GM12878 (cell line): ENCODE data around the gene PDXDC1.
"Not testable (repeated sequence)": the region's sequence is repeated elsewhere in the genome, so short reads cannot be mapped to it uniquely, and the experiment has no call there.

Source experiments
- ASH2L ChIP-seq: fragments of 300-600, 200-600 bp; sonication (generic); IDR thresholded peaks from 2 replicates; pipeline ENCODE4 v1.6.1; 2017; ENCODE audit warnings: low read depth, mild to moderate bottlenecking, borderline replicate concordance
- BRCA1 ChIP-seq: IDR thresholded peaks from 2 replicates; pipeline ENCODE4 v1.6.1; 2011; ENCODE audit warnings: low read depth, low read length, improper control_type of control experiment
- EED ChIP-seq: sonication (generic); IDR thresholded peaks from 2 replicates; pipeline ENCODE4 v1.6.1; 2016; ENCODE audit warnings: antibody characterized with exemption, low read depth
- KAT2A ChIP-seq: conservative IDR thresholded peaks from 2 replicates; pipeline ENCODE4 v1.6.1; 2011; ENCODE audit warnings: low read depth, low read length; ENCODE audit not compliant: control insufficient read depth
- PAX5 ChIP-seq: IDR thresholded peaks from 2 replicates; pipeline ENCODE4 v1.6.1; 2011; ENCODE audit warnings: low read depth, low read length, borderline replicate concordance
- ZBTB33 ChIP-seq: fragments of 450-650 bp; IDR thresholded peaks from 2 replicates; pipeline ENCODE4 v1.6.1; 2017; ENCODE audit warnings: mild to moderate bottlenecking
- TF ChIP-seq, protein P1 (sequence below), 3 experiments: IDR thresholded peaks in 2 of 3; conservative IDR thresholded peaks in 1 of 3; 2 replicates each; pipeline ENCODE4 v1.5.1; 2011; ENCODE audit warnings: low read depth in 3 of 3, low read length in 3 of 3, mild to moderate bottlenecking in 3 of 3, control low read depth in 2 of 3, moderate library complexity in 2 of 3, inconsistent platforms in 1 of 3, mixed read lengths in 1 of 3; ENCODE audit not compliant: control insufficient read depth in 2 of 3, insufficient read depth in 1 of 3; ENCODE audit errors: extremely low read depth in 1 of 3

DNA sequence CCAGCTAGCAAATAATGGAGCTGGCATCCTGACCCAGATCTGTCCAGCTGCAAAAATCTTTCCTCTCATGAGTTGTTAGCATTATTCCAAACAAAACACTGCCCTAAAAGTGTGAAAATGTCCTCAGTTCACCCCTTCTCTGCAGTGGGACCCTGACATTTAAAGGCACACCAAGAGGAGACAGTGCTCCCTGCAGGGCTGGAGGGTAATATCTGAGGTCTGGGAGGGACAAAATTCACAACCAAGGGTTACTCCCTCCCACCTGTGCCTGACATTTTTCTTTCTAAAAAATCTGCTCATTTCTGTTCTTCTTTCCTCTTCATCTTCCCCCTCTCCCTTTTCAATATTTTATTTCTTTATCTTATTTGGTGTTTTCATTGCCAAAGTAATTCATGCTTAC lies 191.4 kb downstream of the PDXDC1 start:
- TF ChIP-seq, protein P1, sequence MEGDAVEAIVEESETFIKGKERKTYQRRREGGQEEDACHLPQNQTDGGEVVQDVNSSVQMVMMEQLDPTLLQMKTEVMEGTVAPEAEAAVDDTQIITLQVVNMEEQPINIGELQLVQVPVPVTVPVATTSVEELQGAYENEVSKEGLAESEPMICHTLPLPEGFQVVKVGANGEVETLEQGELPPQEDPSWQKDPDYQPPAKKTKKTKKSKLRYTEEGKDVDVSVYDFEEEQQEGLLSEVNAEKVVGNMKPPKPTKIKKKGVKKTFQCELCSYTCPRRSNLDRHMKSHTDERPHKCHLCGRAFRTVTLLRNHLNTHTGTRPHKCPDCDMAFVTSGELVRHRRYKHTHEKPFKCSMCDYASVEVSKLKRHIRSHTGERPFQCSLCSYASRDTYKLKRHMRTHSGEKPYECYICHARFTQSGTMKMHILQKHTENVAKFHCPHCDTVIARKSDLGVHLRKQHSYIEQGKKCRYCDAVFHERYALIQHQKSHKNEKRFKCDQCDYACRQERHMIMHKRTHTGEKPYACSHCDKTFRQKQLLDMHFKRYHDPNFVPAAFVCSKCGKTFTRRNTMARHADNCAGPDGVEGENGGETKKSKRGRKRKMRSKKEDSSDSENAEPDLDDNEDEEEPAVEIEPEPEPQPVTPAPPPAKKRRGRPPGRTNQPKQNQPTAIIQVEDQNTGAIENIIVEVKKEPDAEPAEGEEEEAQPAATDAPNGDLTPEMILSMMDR (IDR thresholded peaks at IDR 0.05 in 2 of 3, conservative IDR thresholded peaks at IDR 0.05 in 1 of 3; ENCODE audit: control insufficient read depth in 2 of 3, extremely low read depth in 1 of 3, insufficient read depth in 1 of 3, low read depth in 3 of 3, low read length in 3 of 3) = not testable (repeated sequence)
- not testable (repeated sequence) for TF ChIP-seq PAX5, ASH2L, KAT2A, ZBTB33, BRCA1, EED
